Endothelial cell of umbilical vein (primary cell): ENCODE results near the gene OMA1.

ENCODE experiments used
- CTCF ChIP-seq, 2 donors: IDR thresholded peaks; 1 replicate in 1 of 2; 2 replicates in 1 of 2; pipeline ENCODE4 v1.5.1; 2011; ENCODE audit warnings: low read length in 2 of 2, mild to moderate bottlenecking in 2 of 2, moderate library complexity in 2 of 2, control low read depth in 1 of 2, inconsistent platforms in 1 of 2, low read depth in 1 of 2; ENCODE audit not compliant: insufficient read depth in 1 of 2; ENCODE audit errors: extremely low read depth in 1 of 2
- EZH2 ChIP-seq: IDR thresholded peaks from 2 replicates; pipeline ENCODE4 v1.6.1; 2012; ENCODE audit warnings: borderline replicate concordance, low read depth, mild to moderate bottlenecking, moderate library complexity, low read length, inconsistent platforms; ENCODE audit not compliant: severe bottlenecking
- FOS ChIP-seq: IDR thresholded peaks from 2 replicates; pipeline ENCODE4 v1.6.1; 2011; ENCODE audit warnings: mild to moderate bottlenecking, low read length, moderate library complexity, borderline replicate concordance; ENCODE audit not compliant: insufficient read depth
- JUN ChIP-seq: IDR thresholded peaks from 2 replicates; pipeline ENCODE4 v1.6.1; 2011; ENCODE audit warnings: borderline replicate concordance, low read depth; ENCODE audit not compliant: insufficient read length, insufficient read depth
- MAX ChIP-seq: IDR thresholded peaks from 2 replicates; pipeline ENCODE4 v1.6.1; 2011; ENCODE audit not compliant: insufficient read depth, insufficient read length
- MYC ChIP-seq: IDR thresholded peaks from one replicate; pipeline ENCODE4 v1.6.1; 2011; ENCODE audit warnings: mild to moderate bottlenecking, low read depth, low read length
- POLR2A ChIP-seq: IDR thresholded peaks from 2 replicates; pipeline ENCODE4 v1.6.1; 2012; ENCODE audit warnings: low read depth, mild to moderate bottlenecking, control low read depth, low read length
- POLR2AphosphoS5 ChIP-seq: IDR thresholded peaks from 2 replicates; pipeline ENCODE4 v1.6.1; 2012; ENCODE audit warnings: low read depth, mild to moderate bottlenecking, control low read depth, low read length, moderate library complexity; ENCODE audit not compliant: insufficient read depth

GRCh38 chr1:58435376-58435775, 111.2 kb downstream of the OMA1 start:
- no peak for TF ChIP-seq POLR2A
- TF ChIP-seq MAX, result no peak
- TF ChIP-seq CTCF (IDR thresholded peaks at IDR 0.05; ENCODE audit: extremely low read depth in 1 of 2, insufficient read depth in 1 of 2, low read depth in 1 of 2, low read length in 2 of 2), result no peak
- no peak for TF ChIP-seq POLR2AphosphoS5
- no peak for TF ChIP-seq FOS
- TF ChIP-seq EZH2, result no peak
- TF ChIP-seq JUN, result no peak
- no peak for TF ChIP-seq MYC
